Measurements from ENCODE around the gene DENND4A. TPM values are rescaled to one million over a fixed set of nuclear protein-coding genes. Genes with fewer than 3 reads are reported as not detected.

Gene DENND4A
- polyA plus RNA-seq, 3 donors from 2014 or later, result 6.4 to 18.9 (median 6.5) TPM

- Mint-ChIP-seq H3K4me1 (peaks cover 51 to 74% of the 10 kb centered on the region in 2 donors), H3K27me3 (ENCODE audit: low read depth in 3 of 3) (peaks cover 0 to 2% (median 2%) of the 10 kb centered on the region in 3 donors), H3K27ac (peak overlapping the region in 3 of 6 donors; percentile 16 to 75 (median 48)), H3K9me3 (no peaks in the 10 kb centered on the region), H3K4me3 (peak overlapping the region in 1 of 5 donors; percentile 10), H3K36me3 (peaks cover 4 to 5% (median 4%) of the 10 kb centered on the region in 3 donors)
- DNase-seq, result no peak
Observed at GRCh38 chr15:65771870-65772269, 20.2 kb downstream of the DENND4A start.

- no peak overlapping the region for H3K27ac Mint-ChIP-seq
- peaks cover 4 to 5% (median 4%) of the 10 kb centered on the region in 3 donors for H3K36me3 Mint-ChIP-seq
- DNase-seq, result no peak
- H3K4me1 Mint-ChIP-seq, result peaks cover 54 to 75% of the 10 kb centered on the region in 2 donors
- no peaks in the 10 kb centered on the region for H3K9me3 Mint-ChIP-seq
- H3K27me3 Mint-ChIP-seq (ENCODE audit: low read depth in 3 of 3), result no peaks in the 10 kb centered on the region
- H3K4me3 Mint-ChIP-seq, result no peak overlapping the region
Observed at GRCh38 chr15:65769482-65769881, 22.6 kb downstream of the DENND4A start.

- Mint-ChIP-seq H3K4me3 (no peak overlapping the region), H3K4me1 (peaks cover 52 to 71% of the 10 kb centered on the region in 2 donors), H3K9me3 (no peaks in the 10 kb centered on the region), H3K36me3 (peaks cover 0 to 5% (median 4%) of the 10 kb centered on the region in 3 donors), H3K27me3 (ENCODE audit: low read depth in 3 of 3) (no peaks in the 10 kb centered on the region), H3K27ac (peak overlapping the region in 4 of 6 donors; percentile 12 to 74 (median 14))
- no peak for DNase-seq
Observed at GRCh38 chr15:65767895-65768294, 24.2 kb downstream of the DENND4A start.

GRCh38 chr15:65767264-65767595 lies 24.9 kb downstream of the DENND4A start:
- H3K27ac Mint-ChIP-seq, result no peak overlapping the region
- DNase-seq, result no peak
- no peaks in the 10 kb centered on the region for H3K27me3 Mint-ChIP-seq (ENCODE audit: low read depth in 3 of 3)
- no peak overlapping the region for H3K4me3 Mint-ChIP-seq
- no peaks in the 10 kb centered on the region for H3K9me3 Mint-ChIP-seq
- peaks cover 55 to 73% of the 10 kb centered on the region in 2 donors for H3K4me1 Mint-ChIP-seq
- H3K36me3 Mint-ChIP-seq, result peaks cover 0 to 5% (median 4%) of the 10 kb centered on the region in 3 donors

DNA sequence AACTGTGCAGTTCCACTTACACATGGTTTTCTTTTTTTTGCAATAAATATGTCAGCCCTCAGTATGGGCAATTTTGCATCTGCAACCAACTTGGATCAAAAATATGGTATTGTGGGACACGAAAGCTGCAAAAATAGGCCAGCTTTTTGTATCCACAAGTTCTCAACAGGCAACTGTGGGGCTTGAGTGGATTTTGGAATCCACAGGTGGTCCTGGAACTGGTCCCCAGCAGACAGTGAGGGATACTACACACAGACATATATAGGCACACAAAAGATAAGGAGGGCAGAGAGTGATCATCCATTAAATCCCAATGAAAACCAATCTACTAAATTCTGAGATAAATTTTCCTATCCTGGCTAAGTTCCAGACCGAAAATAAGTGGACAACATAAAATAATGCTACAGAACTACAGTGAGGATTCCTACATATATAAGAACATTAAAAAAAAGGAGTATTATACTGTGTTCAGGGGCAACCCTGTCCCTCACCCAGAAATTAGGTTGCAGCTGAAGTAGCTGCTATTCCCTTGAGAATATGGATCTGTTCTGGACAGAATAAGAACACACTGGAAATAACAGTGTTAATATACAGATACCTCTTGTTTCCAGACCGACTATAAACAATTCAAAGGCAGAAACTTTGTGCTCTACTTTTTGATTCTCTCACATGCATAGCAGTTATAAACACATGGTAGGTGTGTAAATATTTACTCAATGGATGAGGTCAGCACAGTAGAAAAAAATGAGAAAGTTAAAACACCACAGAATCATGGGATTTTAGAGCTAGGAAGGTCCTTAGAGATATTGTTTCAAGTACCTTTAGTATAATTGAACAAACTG lies 25.4 kb downstream of the DENND4A start:
- Mint-ChIP-seq H3K27ac (peak overlapping the region in 4 of 6 donors; percentile 55 to 73 (median 57)), H3K9me3 (no peaks in the 10 kb centered on the region), H3K4me3 (no peak overlapping the region), H3K27me3 (ENCODE audit: low read depth in 3 of 3) (no peaks in the 10 kb centered on the region), H3K36me3 (peaks cover 0 to 5% (median 0%) of the 10 kb centered on the region in 3 donors), H3K4me1 (peaks cover 57 to 73% of the 10 kb centered on the region in 2 donors)
- no peak for DNase-seq

- H3K27me3 Mint-ChIP-seq (ENCODE audit: low read depth in 3 of 3), result no peaks in the 10 kb centered on the region
- no peaks in the 10 kb centered on the region for H3K36me3 Mint-ChIP-seq
- no peak for DNase-seq
- no peak overlapping the region for H3K27ac Mint-ChIP-seq
- H3K9me3 Mint-ChIP-seq, result no peaks in the 10 kb centered on the region
- no peak overlapping the region for H3K4me3 Mint-ChIP-seq
- H3K4me1 Mint-ChIP-seq, result peaks cover 62 to 74% of the 10 kb centered on the region in 2 donors
Observed at GRCh38 chr15:65765106-65765505, 27.0 kb downstream of the DENND4A start.

DNA sequence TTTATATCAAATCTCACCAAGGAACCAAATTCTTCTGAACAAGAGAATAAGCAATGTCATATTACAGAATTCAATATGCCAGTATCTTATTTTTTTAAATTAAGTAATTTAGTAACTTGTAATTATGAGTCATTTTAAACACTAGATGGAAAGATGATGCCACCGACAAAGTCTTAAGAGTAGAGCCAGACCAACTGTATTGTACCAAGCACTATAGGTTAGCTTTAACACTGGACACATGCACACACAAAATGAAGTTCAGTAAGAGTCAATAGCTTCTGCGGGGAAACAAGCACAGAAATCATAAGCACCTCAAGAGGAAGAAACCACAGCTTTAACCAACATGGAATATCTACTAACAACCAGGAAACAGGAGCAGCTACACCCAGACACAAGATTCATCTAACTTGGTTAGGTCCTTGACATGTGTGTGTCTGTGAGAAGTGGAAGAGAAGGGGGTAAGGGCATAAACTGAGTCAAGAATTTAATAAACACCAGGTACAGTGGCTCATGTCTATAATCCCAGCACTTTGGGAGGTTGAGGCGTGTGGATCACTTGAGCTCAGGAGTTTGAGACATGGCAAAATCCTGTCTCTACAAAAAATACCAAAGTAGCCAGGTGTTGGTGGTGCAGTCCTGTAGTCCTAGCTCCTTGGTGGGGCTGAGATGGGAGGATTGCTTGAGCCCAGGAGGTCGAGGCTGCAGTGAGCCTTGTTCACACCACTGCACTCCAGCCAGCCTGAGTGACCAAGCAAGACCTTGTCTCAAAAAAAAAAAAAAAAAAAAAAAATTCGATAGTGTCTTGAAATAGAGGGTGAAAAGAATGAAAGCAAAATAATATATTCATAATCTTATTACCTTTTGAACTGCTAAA lies 28.9 kb downstream of the DENND4A start:
- no peaks in the 10 kb centered on the region for H3K9me3 Mint-ChIP-seq
- no peaks in the 10 kb centered on the region for H3K36me3 Mint-ChIP-seq
- DNase-seq, result no peak
- H3K4me1 Mint-ChIP-seq, result peaks cover 63 to 65% of the 10 kb centered on the region in 2 donors
- peak overlapping the region in 3 of 5 donors; percentile 12 to 89 (median 63) for H3K4me3 Mint-ChIP-seq
- peak overlapping the region; percentile 76 to 96 (median 92) for H3K27ac Mint-ChIP-seq
- no peaks in the 10 kb centered on the region for H3K27me3 Mint-ChIP-seq (ENCODE audit: low read depth in 3 of 3)

GRCh38 chr15:65762399-65762798 lies 29.7 kb downstream of the DENND4A start:
- no peaks in the 10 kb centered on the region for H3K27me3 Mint-ChIP-seq (ENCODE audit: low read depth in 3 of 3)
- peaks cover 0 to 3% (median 3%) of the 10 kb centered on the region in 3 donors for H3K36me3 Mint-ChIP-seq
- no peaks in the 10 kb centered on the region for H3K9me3 Mint-ChIP-seq
- peak overlapping the region; percentile 76 to 96 (median 92) for H3K27ac Mint-ChIP-seq
- peak overlapping the region in 4 of 5 donors; percentile 8 to 89 (median 54) for H3K4me3 Mint-ChIP-seq
- H3K4me1 Mint-ChIP-seq, result peaks cover 55 to 57% of the 10 kb centered on the region in 2 donors
- DNase-seq, result no peak

- H3K27me3 Mint-ChIP-seq (ENCODE audit: low read depth in 3 of 3), result no peaks in the 10 kb centered on the region
- peak overlapping the region; percentile 76 to 89 (median 83) for H3K4me3 Mint-ChIP-seq
- peak overlapping the region; percentile 91 to 97 (median 94) for H3K27ac Mint-ChIP-seq
- peaks cover 45 to 47% of the 10 kb centered on the region in 2 donors for H3K4me1 Mint-ChIP-seq
- peaks cover 0 to 3% (median 3%) of the 10 kb centered on the region in 3 donors for H3K36me3 Mint-ChIP-seq
- no peaks in the 10 kb centered on the region for H3K9me3 Mint-ChIP-seq
- peak; percentile 23 to 46 (median 36) for DNase-seq
Observed at GRCh38 chr15:65761210-65761926, 30.7 kb downstream of the DENND4A start.

GRCh38 chr15:65759441-65759840 lies 32.7 kb downstream of the DENND4A start:
- DNase-seq, result no peak
- Mint-ChIP-seq H3K9me3 (no peaks in the 10 kb centered on the region), H3K4me1 (peaks cover 38 to 45% of the 10 kb centered on the region in 2 donors), H3K36me3 (peaks cover 3 to 10% (median 4%) of the 10 kb centered on the region in 3 donors), H3K27me3 (ENCODE audit: low read depth in 3 of 3) (no peaks in the 10 kb centered on the region), H3K27ac (peak overlapping the region in 1 of 6 donors; percentile 4), H3K4me3 (no peak overlapping the region)

- peaks cover 3 to 10% (median 4%) of the 10 kb centered on the region in 3 donors for H3K36me3 Mint-ChIP-seq
- H3K27me3 Mint-ChIP-seq (ENCODE audit: low read depth in 3 of 3), result no peaks in the 10 kb centered on the region
- H3K4me3 Mint-ChIP-seq, result no peak overlapping the region
- H3K4me1 Mint-ChIP-seq, result peaks cover 33 to 42% of the 10 kb centered on the region in 2 donors
- no peak overlapping the region for H3K27ac Mint-ChIP-seq
- H3K9me3 Mint-ChIP-seq, result no peaks in the 10 kb centered on the region
- DNase-seq, result no peak
Observed at GRCh38 chr15:65758242-65758641, 33.9 kb downstream of the DENND4A start.

DNA sequence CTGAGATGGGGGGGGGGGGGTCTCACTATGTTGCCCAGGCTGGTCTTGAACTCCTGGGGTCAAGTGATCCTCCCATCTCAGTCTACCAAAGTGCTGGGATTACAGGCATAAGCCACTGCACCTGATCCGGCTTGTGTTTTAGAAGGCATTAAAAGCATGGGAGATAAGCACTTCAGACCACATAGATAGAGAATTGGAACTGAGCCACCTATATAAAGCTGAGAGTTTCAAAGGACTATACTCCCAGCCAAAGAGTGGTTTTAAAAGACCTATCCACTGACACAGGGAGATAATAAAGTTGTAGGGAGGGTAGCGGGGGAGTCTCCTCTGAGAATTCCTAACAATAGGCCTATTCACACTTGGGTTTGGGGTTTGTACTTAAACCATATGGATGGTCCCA lies 34.8 kb downstream of the DENND4A start:
- Mint-ChIP-seq H3K27me3 (ENCODE audit: low read depth in 3 of 3) (no peaks in the 10 kb centered on the region), H3K9me3 (no peaks in the 10 kb centered on the region), H3K4me3 (no peak overlapping the region), H3K4me1 (peaks cover 24 to 32% of the 10 kb centered on the region in 2 donors), H3K27ac (peak overlapping the region in 1 of 6 donors; percentile 28), H3K36me3 (peaks cover 3 to 11% (median 4%) of the 10 kb centered on the region in 3 donors)
- DNase-seq, result no peak

- H3K4me3 Mint-ChIP-seq, result no peak overlapping the region
- H3K27me3 Mint-ChIP-seq (ENCODE audit: low read depth in 3 of 3), result peaks cover 0 to 1% (median 0%) of the 10 kb centered on the region in 3 donors
- peak overlapping the region in 1 of 6 donors; percentile 45 for H3K27ac Mint-ChIP-seq
- H3K4me1 Mint-ChIP-seq, result peaks cover 8 to 15% of the 10 kb centered on the region in 2 donors
- no peak for DNase-seq
- no peaks in the 10 kb centered on the region for H3K9me3 Mint-ChIP-seq
- peaks cover 9 to 27% (median 14%) of the 10 kb centered on the region in 3 donors for H3K36me3 Mint-ChIP-seq
Observed at GRCh38 chr15:65752151-65752700, 39.9 kb downstream of the DENND4A start.

All from immature natural killer cell (primary cell).